ENCODE results near the gene IER2.

DNA sequence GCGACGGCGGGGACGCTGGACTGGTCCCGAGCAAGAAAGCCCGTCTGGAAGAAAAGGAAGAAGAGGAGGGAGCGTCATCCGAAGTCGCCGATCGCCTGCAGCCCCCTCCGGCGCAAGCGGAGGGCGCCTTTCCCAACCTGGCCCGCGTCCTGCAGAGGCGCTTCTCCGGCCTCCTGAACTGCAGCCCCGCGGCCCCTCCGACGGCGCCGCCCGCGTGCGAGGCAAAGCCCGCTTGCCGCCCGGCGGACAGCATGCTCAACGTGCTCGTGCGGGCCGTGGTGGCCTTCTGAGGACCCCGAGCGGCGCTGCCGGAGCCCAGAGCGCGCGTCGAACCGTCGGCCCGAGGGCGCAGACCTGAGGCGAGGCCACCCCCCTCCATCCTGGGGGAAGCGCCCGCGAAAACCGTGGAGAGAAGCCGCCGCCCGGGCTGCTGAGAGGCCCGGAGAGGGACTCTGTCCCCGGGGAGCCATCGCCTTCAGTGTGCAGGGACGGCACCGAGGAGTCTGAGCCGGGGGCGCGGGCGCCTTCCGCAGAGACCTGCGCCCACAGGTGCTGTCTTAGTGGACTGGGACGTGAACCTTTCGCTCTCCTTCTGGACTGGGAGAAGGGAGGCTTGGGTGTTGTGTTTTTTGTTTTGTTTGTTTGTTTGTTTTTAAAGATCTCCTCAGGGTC is 3.5 kb downstream of the IER2 start:
- no peak for TF ChIP-seq ELF4 (IDR thresholded peaks at IDR 0.05)
- TF ChIP-seq CTBP1 (IDR thresholded peaks at IDR 0.05; ENCODE audit: borderline replicate concordance): no peak
- TF ChIP-seq SUZ12 (IDR thresholded peaks at IDR 0.05): no peak
- TF ChIP-seq L3MBTL2 (conservative IDR thresholded peaks at IDR 0.05): no peak
- no peak for TF ChIP-seq FOXM1 (IDR thresholded peaks at IDR 0.05; ENCODE audit: borderline replicate concordance)
- TF ChIP-seq LEF1 (IDR thresholded peaks at IDR 0.05; ENCODE audit: borderline replicate concordance): 0 out of 2 replicates have a peak, but pooled peaks have one; percentile 30
- TF ChIP-seq BHLHE40 (IDR thresholded peaks at IDR 0.05; ENCODE audit: borderline replicate concordance): no peak
- no peak for TF ChIP-seq SP1 (IDR thresholded peaks at IDR 0.05)
